ENCODE results near the gene XYLT1.
A peak's percentile ranks its signal among the peaks of the same experiment; 100 is the strongest.
"Not testable (repeated sequence)": the region's sequence is repeated elsewhere in the genome, so short reads cannot be mapped to it uniquely, and the experiment has no call there.

Gene XYLT1, protein sequence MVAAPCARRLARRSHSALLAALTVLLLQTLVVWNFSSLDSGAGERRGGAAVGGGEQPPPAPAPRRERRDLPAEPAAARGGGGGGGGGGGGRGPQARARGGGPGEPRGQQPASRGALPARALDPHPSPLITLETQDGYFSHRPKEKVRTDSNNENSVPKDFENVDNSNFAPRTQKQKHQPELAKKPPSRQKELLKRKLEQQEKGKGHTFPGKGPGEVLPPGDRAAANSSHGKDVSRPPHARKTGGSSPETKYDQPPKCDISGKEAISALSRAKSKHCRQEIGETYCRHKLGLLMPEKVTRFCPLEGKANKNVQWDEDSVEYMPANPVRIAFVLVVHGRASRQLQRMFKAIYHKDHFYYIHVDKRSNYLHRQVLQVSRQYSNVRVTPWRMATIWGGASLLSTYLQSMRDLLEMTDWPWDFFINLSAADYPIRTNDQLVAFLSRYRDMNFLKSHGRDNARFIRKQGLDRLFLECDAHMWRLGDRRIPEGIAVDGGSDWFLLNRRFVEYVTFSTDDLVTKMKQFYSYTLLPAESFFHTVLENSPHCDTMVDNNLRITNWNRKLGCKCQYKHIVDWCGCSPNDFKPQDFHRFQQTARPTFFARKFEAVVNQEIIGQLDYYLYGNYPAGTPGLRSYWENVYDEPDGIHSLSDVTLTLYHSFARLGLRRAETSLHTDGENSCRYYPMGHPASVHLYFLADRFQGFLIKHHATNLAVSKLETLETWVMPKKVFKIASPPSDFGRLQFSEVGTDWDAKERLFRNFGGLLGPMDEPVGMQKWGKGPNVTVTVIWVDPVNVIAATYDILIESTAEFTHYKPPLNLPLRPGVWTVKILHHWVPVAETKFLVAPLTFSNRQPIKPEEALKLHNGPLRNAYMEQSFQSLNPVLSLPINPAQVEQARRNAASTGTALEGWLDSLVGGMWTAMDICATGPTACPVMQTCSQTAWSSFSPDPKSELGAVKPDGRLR
- total RNA-seq: 96.8 to 145 reads per million in 2 donors

DNA sequence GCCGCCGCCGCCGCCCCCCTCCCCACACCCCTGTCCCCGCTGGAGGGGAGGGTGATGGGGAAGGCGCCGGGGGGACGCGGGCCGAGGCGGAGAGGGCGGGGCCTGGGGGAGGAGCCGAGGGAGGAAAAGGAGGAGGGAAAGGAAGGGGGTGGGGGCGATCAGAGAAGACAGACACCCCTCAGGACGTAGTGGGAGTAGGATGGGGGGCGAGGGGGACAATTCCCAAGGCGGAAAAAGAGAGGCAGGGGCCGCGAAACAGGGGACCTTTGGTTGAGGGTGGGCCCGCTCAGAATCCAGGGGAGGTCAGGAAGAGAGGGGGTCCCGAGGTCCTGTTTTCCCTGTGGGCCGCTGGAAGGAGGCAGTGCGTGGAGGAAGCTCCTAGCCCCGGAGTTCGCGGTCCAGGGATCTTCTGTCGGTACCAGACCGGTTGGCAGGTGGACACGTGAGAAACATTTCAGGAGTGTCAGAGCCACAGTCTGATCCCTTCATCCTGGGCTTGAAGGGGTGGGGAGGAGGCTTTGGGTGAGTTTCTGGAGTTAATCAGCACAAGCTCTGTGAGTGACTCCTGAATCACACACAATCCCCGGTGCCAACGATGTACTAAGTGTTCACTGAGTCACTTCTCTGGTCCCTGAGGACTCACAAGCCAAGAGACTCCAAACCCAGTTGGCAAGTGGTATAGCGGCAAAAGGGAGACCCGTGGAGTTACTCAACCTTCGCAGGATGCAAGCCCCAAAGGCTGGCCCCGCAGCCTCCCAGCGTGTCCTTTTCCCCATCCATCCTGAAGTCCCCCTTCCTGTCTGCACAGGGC is at the start of gene XYLT1:
Gene XYLT1 (minus strand): TSS at position 53 of the 811 bp plus-strand sequence. CDS start 164 bp downstream, outside the sequence.
- peak; percentile 53 for DNase-seq

DNA sequence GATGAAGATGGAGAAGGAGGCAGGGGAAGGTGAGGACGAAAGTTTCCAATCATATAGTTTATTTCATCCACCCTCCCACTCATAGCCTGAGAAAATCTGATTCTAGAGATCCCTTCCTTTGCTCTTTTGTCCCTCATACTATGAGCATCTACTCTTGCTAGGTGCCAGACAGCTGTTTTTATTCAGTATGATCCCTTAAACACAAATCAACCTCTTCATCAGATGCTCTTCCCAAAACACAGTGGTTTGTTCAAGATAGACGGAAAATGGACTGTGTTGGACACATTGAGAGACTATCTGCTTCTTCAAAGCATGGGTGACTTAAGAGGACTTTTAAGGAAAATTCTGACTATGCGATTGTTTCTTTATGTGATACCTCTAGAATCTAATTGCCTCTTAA is 49.4 kb upstream of the XYLT1 start:
- no peak for DNase-seq

DNA sequence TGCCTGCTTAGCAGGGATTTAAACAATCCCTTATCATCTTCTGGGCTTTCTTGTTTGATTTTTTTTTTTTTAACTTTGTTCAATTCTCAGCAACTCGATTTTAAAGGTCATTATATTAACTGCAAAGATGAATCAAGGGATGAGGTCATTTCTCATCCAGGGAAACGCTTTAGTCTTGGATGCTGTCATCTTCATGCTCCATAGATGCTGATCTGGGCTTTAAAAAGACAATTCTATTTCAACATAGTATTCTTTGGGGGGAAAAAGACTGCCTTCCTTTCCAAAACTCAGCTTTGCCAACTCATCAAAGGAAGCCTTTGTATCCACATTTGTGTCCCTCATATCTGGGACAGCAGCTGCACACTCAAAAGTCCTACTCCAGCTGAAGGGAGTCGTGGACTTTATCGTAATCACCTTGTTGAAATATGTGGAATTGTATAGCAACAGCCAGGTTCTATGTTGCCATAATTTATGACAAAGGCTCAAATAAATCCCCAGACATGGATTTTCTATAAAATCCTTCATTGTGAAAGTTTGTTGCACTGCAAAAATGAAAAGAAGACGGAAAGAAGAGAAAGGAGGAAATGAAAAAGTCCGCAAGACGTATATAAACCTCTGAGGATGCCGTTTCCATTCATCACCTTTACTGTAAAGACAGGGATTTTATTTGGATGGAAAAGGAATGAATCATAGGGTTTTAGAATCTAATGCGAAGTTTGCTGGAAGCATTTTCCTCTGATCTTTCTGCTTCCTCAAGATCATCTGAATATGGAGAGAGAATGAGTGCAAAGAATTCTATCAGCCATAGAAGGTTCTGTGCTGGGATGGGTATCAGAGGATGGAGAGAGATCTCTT is 48.6 kb upstream of the XYLT1 start:
- no peak for DNase-seq

DNA sequence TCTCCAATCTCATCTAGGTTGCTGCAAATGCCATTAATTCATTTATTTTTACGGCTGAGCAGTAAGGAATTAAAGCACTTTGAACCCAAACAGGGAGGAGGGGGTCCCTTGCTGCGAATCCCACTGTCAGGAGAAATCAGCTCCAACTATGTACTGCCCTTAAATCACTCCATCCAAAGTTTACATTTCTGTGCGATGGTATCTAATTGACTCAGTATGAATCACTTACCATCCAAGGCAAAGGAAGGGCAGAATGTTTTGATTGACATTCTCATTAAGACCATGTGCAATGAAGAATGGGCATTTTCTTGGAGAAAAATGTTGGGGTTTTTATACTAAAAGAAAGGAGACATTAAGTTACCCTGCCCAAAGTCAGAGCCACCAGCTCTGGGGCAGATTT is 47.7 kb upstream of the XYLT1 start:
- no peak for DNase-seq

DNA sequence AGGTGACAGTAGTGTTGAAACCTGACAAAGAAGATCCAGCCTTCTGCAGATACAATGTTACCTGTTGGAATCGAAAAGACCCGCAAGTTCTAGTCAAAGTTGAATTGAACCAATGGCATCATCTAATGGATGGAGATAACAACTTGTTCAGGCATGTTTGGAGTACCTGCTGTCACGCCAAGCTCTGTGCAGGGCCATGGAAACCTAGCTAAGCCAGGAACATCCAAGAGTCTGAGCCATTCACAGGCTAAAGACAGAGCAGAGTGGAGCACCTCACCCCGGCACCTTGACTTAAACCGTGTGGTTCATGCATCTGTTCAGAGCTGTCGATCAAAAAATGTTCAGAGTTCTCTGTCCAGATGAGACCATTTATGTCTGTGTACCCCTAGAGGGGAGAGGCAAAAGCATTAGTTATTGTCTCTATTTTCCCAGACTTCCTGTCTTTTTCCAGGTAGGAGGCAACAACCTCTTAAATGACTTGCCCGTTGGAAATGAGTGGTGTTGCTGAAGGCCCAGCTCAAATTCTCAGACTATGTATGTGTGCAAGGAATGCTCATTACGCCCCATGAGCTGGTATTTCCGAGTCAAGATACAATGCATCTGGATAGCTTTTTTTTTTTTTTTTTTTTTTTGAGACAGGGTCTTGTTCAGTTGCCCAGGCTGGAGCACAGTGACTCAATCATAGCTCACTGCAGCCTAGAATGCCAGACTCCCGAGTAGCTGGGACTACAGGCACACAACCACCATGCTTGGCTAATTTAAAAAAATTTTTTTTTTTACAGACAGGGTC is 44.9 kb upstream of the XYLT1 start:
- no peak for DNase-seq

DNA sequence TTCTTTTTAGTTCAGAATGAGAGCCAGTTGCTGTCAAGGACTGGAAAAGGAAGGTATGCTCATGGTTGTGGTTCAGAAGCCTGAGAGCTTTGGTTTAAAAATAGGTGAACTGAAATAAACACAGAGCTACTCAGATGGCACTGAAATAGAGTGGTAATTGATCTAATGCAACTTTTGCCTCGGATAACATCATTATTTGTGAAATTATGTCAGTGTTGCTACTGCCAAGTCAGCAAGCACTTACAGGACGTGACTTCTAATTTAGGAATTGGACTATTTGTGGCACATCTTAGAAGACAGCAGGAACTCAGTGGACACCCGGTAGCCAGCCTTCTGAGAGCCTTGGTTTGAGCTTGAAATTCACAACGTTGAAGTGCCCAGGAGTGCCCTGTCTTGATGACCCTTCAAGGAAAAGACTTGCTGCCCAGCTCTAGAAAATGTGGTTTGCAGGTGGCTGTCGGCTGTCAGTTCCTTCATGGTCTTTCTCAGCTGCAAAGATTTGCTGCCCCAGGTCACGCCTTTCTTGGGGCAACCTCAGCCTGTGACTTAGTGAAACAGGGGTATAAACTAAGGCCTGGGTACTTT is 42.0 kb upstream of the XYLT1 start:
- no peak for DNase-seq

DNA sequence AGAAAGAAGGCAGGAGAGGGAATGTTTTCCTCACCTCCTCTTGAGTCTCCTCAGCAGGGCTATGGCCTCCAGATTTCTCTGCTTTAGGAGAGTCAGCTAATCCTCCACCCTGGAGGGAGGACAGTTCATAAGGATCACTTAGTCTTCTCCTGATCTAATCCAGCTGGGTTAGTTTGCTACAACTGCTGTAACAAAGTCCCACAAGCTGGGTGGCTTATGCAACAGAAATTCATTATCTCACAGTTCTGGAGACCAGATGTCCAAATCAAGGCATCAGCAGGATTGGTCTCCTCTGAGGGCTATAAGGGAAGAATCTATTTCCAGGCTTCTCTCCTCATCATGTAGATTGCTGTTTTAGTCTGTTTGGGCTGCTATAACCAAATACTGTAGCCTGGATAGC is 40.6 kb upstream of the XYLT1 start:
- no peak for DNase-seq

DNA sequence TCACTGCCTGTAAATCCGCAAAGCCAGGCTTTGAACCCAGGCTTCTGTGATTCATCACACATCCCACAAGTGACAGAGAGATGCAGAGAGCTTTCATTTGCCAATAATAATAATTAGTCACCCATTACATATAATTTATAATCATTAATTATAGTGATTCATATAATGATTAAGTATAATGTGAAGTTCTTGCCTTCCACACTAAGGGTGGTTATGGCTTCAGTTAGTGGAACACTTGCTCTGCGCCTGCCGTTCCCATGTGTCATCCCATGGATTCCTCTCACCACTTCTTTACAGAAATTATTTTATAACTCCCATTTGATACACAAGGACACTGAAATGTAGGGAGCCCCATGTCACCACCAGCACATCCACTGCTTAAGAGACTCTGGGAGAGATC is 39.8 kb upstream of the XYLT1 start:
- DNase-seq: no peak

DNA sequence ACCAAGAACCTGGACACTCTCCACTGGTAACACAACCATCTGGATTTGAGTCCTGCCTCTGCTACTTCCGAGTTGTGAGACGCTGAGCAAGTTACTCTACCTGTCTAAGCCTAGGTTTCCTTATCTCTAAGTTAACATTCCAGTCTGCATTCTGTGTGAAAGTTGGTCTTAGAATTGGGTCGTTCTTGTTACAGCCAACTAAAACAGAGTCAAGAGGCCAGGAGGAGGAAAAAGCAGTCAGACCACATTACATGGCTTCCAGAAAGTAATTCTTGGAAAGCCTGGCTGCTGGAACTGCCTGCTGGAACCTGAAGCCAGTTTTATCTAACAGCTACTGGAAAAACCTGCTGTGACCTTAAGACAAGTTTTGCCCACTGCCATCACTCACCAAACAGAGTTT is 38.4 kb upstream of the XYLT1 start:
- DNase-seq: no peak

DNA sequence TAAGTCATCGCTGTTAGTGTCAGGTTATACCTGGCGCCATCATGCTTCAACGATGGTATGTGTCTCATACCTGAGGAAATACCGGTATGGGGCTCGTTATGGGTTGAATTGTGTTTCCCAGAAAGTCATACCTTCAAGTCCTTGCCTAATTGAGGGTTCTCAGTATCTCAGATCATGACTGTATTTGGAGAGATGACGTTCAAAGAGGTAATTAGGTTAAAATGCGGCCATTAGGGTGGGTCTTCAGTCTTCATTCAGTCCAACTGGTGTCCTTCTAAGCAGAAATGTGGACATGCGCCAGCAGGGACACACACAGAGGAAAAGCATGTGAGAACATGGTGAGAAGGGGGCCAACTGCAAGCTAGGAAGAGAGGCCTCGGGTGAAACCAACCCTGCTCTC is 37.5 kb upstream of the XYLT1 start:
- no peak for DNase-seq

DNA sequence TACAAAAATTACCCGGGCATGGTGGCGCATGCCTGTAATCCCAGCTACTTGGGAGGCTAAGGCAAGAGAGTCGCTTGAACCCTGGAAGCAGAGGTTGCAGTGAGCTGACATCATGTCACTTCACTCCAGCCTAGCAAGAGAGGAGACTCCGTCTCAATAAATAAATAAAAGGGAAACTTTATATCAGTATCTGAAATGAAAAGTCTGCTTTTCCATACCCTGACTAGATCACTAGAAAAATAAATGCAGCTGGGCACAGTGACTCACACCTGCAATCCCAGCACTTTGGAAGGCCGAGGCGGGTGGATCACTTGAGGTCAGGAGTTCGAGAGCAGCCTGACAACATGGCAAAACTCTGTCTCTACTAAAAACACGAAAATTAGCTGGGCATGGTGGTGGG is 36.8 kb upstream of the XYLT1 start:
- DNase-seq: not testable (repeated sequence)

DNA sequence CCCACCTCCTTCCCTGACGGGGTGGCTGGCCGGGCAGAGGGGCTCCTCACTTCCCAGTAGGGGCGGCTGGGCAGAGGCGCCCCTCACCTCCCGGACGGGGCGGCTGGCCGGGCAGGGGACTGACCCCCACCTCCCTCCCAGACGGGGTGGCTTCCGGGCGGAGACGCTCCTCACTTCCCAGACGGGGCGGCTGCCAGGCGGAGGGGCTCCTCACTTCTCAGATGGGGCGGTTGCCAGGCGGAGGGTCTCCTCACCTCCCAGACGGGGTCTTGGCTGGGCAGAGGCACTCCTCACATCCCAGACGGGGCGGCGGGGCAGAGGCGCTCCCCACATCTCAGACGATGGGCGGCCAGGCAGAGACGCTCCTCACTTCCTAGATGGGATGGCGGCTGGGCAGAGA is 35.1 kb upstream of the XYLT1 start:
- not testable (repeated sequence) for DNase-seq

DNA sequence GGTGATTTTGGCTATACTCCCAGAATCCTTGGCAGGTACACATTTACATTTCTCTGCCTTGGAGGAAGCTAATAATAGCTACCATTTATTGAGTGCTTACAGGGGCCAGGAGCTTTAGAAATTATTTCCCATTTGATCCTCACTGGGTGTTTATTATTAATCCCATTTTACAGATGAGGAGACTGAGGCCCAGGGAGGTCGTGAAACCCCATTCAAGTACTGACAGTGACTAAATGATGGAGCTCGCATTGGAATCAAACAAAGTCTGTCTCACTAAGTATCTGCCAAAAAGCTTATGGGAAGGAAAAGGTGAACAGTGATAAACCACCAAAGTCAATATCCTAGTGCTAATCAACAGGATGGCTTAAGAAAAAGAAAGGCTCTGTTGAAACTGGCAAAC is 33.3 kb upstream of the XYLT1 start:
- no peak for DNase-seq

DNA sequence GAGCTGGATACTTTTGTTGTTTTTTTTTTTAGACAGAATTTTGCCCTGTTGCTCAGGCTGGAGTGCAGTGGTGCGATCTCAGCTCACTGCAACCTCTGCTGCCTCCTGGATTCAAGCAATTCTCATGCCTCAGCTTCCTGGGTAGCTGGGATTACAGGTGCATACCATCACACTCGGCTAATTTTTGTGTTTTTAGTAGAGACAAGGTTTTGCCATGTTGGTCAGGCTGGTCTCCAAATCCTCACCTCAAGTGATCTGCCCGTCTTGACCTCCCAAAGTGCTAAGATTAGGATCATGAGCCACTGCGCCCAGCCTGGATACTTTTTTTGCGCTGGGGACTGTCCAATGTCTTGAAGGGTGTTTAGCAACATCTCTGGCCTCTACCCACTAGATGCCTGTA is 32.6 kb upstream of the XYLT1 start:
- DNase-seq: no peak

DNA sequence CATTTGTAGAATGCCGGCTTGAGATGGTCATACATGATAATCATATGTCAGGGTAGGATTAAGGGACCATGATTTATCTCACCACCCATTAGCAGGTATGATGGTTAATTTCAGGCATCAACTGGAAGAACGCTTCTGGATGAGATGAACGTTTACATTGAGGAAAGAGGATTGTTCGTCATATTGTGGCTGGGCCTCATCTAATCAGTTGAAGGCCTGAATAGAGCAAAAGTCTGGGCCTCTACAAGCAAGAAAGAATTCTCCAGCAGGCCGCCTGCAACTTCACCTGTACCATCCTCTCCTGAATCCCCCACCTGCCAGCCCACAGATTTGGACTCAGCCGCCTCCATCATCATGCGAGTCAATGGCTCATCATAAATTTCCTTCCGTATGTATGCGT is 30.6 kb upstream of the XYLT1 start:
- DNase-seq: no peak

DNA sequence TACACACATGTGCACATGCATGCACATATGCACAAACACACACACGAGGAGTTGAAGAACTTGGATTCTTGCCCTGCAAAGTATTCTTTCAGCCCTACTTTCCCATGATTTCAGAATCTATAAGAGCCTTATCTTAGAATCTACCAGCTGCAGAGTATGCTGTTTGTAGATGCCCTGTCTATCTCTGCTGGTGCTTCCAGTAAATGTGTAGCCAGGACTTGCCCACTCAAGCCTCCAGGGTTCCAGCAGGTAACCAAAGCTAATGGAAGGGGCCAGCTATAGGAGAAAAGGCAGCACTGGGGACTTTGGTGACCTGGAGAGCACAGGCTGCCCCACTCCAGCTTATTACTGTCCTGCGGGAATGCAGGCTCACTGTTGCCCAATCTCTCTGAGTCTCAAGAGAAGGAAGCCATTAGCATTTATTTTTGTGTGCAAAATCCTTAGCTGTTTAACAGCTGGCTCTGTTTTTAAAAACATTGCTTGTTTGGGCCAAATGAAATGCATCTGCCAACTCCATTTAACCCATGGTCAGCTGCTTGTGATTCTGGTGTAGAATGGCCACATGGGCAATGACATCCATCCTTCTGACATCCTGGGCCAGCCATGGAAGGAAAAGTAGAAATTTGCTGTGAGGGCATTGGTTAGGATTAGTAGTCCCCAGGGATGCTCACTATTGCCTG is 28.6 kb upstream of the XYLT1 start:
- no peak for DNase-seq

DNA sequence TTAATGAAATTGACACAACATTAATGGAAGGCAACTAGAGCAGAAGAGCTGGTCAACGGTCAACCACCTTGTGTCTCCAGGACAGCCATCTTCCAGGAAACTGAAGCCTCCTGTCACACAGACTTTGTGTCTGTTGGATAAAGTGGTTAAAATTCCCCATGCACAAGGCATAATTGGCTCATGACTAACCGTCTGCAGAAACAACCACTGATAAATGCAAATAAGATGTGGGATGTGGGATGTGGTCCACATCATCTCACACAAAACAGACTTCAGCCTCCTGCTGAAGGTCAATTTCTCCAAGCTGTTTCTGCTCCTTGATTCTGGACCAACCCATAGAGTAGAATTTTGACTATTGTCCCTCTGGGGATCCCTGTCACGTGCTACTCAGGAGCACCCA is 26.9 kb upstream of the XYLT1 start:
- DNase-seq: no peak

DNA sequence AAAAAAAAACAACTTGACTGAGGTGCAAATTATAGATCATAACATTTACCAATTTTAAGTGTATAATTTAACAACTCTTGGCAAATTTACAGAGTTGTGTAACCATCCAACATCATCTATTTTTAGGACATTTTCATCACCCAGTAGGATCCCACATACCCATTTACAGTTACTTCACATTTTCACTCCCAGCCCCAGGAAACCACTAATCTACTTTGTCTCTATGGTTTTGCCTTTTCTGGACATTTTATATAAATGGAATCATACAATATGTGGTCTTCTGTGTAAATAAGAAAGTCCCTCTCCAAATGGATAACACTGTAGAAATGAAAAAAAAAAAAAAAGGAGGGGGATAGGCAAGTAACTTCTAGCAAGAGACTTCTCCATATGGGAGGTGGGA is 26.1 kb upstream of the XYLT1 start:
- no peak for DNase-seq

DNA sequence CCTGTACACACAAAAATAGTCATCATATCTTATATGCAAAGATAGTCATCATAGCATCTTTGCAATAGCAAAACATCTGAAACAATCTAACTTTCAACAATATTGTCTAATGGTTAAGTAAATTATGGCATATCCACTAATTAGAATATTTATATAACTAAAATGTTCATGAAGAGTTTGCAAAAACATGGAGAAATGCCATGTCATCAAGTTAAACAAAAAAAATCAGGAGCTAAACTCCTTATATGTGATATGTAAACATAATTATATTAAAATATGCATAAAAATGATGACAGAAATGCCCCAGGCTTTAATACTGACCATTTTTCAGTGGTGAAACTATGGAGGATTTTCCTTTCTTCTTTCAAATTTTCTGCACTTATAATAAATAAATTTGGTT is 22.3 kb upstream of the XYLT1 start:
- DNase-seq: no peak

DNA sequence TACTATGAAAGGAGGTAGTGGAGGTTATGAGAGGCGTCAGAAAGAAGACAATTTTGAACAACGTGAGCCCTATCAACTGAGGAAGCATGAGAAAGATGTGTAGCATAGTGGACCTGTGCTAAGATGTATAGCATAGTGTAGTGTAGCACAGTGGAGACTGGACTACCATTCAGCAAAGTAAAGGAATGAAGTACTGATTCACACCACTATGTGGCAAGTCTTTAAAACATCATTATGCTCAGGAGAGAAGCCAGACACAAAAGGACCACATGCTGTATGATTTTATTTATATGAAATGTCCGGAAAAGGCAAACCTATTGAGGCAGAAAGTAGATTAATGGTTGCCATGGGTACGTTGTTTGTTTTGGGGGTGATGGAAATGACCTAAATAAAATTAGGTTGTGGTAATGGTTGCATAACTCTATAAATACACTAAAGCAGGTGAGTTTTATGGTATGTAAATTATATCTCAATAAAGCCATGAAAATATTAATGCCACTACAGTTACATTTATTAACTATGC is 20.4 kb upstream of the XYLT1 start:
- DNase-seq: no peak

Measured in T-helper 9 cell (primary cell).